GM10266 (cell line): ENCODE data around the gene TAF7L.

Source experiments
- DNase-seq: peaks from one replicate; pipeline ENCODE4 v3.0.0; 2012; ENCODE audit errors: extremely low spot score
- CTCF ChIP-seq: IDR thresholded peaks from 2 replicates; pipeline ENCODE4 v1.5.1; 2012; ENCODE audit warnings: mild to moderate bottlenecking, low read depth; ENCODE audit not compliant: control insufficient read depth, insufficient read depth; ENCODE audit errors: missing control alignments

TAF7L gene

GRCh38 chrX:101241531-101241930 lies 49.6 kb downstream of the TAF7L start:
- no peak for TF ChIP-seq CTCF
- no peak for DNase-seq

- no peak for TF ChIP-seq CTCF
Measured at GRCh38 chrX:101237041-101237440, 54.1 kb downstream of the TAF7L start.

GRCh38 chrX:101232316-101232715 lies 58.8 kb downstream of the TAF7L start:
- TF ChIP-seq CTCF = no peak
- no peak for DNase-seq

More at GRCh38 chrX:101237041-101237440, 54.1 kb downstream of the TAF7L start:
- no peak for DNase-seq

GRCh38 chrX:101231080-101231479 lies 60.1 kb downstream of the TAF7L start:
- DNase-seq = no peak
- TF ChIP-seq CTCF = no peak

- TF ChIP-seq CTCF = no peak
Measured at GRCh38 chrX:101230636-101231035, 60.5 kb downstream of the TAF7L start.

GRCh38 chrX:101229170-101229569 lies 62.0 kb downstream of the TAF7L start:
- TF ChIP-seq CTCF = no peak
- DNase-seq = no peak

More at GRCh38 chrX:101230636-101231035, 60.5 kb downstream of the TAF7L start:
- DNase-seq = no peak

GRCh38 chrX:101223226-101223625 lies 67.9 kb downstream of the TAF7L start:
- TF ChIP-seq CTCF = no peak
- no peak for DNase-seq
